ENCODE results near the gene ACOX2.

Gene ACOX2

GRCh38 chr3:58566398-58567250 is 29.6 kb upstream of the ACOX2 start:
- DNase-seq = no peak

- DNase-seq = no peak
These were observed 28.8 kb upstream of the ACOX2 start for GRCh38 chr3:58565621-58566397.

- no peak for DNase-seq
These were observed 27.6 kb upstream of the ACOX2 start for GRCh38 chr3:58564456-58565160.

- no peak for DNase-seq
These were observed 27.1 kb upstream of the ACOX2 start for GRCh38 chr3:58564054-58564453.

- no peak for DNase-seq
These were observed 26.5 kb upstream of the ACOX2 start for GRCh38 chr3:58563386-58564035.

GRCh38 chr3:58562498-58562897 is 25.5 kb upstream of the ACOX2 start:
- DNase-seq = no peak

GRCh38 chr3:58560771-58561311 is 23.9 kb upstream of the ACOX2 start:
- DNase-seq = no peak

GRCh38 chr3:58559586-58559985 is 22.6 kb upstream of the ACOX2 start:
- no peak for DNase-seq

GRCh38 chr3:58557491-58557890 is 20.5 kb upstream of the ACOX2 start:
- DNase-seq = no peak

GRCh38 chr3:58556761-58557221 is 19.8 kb upstream of the ACOX2 start:
- DNase-seq = no peak

- DNase-seq = no peak
These were observed 19.0 kb upstream of the ACOX2 start for GRCh38 chr3:58556001-58556400.

- DNase-seq = no peak
These were observed 18.2 kb upstream of the ACOX2 start for GRCh38 chr3:58555203-58555602.

- DNase-seq = no peak
These were observed 16.0 kb upstream of the ACOX2 start for GRCh38 chr3:58553003-58553402.

- DNase-seq = no peak
These were observed 14.7 kb upstream of the ACOX2 start for GRCh38 chr3:58551636-58552180.

GRCh38 chr3:58544541-58544940 is 7.6 kb upstream of the ACOX2 start:
- no peak for DNase-seq

- no peak for DNase-seq
These were observed 3.3 kb upstream of the ACOX2 start for GRCh38 chr3:58540176-58540858.

- no peak for DNase-seq
These were observed 2.6 kb upstream of the ACOX2 start for GRCh38 chr3:58539626-58540025.

- DNase-seq = no peak
These were observed 667 bp upstream of the ACOX2 start for GRCh38 chr3:58537412-58538301.

- DNase-seq = no peak
These were observed 1.2 kb downstream of the ACOX2 start for GRCh38 chr3:58535531-58536500.

Measured in activated CD4-positive, alpha-beta T cell treated with anti-CD3 and anti-CD28 coated beads, Interleukin-2, amount 50 U/mL, for 16 hours (primary cell).